SU-DHL-6 (cell line): ENCODE measurements around the gene CRTAP.

Experiments
- CTCF ChIP-seq: fragments of 200-600 bp; sonication (generic); IDR thresholded peaks from one replicate; pipeline ENCODE4 v1.5.1; 2017; ENCODE audit warnings: antibody characterized with exemption, mild to moderate bottlenecking, low read length, moderate library complexity; ENCODE audit not compliant: insufficient read depth, poor library complexity, severe bottlenecking
- EZH2phosphoT487 ChIP-seq: fragments of 200-600 bp; sonication (generic), shearing (Covaris generic); conservative IDR thresholded peaks from 2 replicates; pipeline ENCODE4 v1.6.1; 2018; ENCODE audit warnings: mild to moderate bottlenecking, antibody characterized with exemption, low read length, moderate library complexity, mixed read lengths

DNA sequence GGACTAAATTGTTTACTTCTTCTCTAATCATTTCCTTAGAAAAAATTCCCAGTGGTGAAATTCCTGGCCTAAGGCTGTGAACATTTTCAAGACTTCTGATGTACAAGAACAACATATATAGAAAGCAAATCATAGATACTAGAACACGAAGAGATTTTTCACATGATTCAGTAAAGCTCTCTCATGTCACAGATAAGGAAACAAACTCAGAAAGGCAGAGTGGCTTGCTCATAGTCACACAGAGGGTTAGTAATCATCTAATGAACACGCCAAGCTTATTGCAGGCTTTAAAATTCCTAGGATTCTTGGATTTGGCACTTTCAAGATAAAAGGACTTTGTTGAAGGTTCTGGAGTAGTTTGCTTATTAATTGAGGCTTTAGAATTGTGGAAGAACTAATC is 26.2 kb downstream of the CRTAP start:
- TF ChIP-seq CTCF (no peak), EZH2phosphoT487 (no peak)
